ENCODE measurements around the gene C12orf76.
"Not testable (repeated sequence)": the region's sequence is repeated elsewhere in the genome, so short reads cannot be mapped to it uniquely, and the experiment has no call there.

Gene C12orf76

GRCh38 chr12:110049666-110050065, 1.3 kb upstream of the C12orf76 start:
- not testable (repeated sequence) for H3K9ac ChIP-seq (ENCODE audit: low read depth, low read length); H3K36me3 ChIP-seq (ENCODE audit: insufficient read depth, low read length)

DNA sequence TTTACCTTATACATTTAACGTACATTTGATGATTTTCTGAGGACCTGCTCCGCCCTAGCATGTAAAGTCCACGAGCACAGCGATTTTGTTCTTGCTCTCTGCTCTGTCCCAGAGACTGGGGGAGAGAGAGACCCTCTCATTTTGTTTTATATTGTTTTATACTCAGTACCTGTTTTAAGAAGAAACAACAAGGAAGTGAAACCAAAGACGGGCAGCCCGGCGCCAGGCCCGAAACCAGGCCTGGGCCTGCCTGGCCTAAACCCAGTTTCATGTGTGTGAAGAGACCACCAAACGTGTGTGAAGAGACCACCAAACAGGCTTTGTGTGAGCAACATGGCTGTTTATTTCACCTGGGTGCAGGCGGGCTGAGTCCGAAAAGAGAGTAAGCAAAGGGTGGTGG, 712 bp upstream of the C12orf76 start:
- not testable (repeated sequence) for H3K9me3 ChIP-seq (ENCODE audit: control insufficient read depth, insufficient read depth, low read length); H3K36me3 ChIP-seq (ENCODE audit: insufficient read depth, low read length); H3K4me1 ChIP-seq (ENCODE audit: insufficient read depth, low read length)
- H3K9ac ChIP-seq (ENCODE audit: low read depth, low read length): peak overlapping the region; percentile 84; the same call in 1 of the 2 replicates

More at GRCh38 chr12:110049666-110050065, 1.3 kb upstream of the C12orf76 start:
- H3K9me3 ChIP-seq (ENCODE audit: control insufficient read depth, insufficient read depth, low read length); H3K4me1 ChIP-seq (ENCODE audit: insufficient read depth, low read length): not testable (repeated sequence)

GRCh38 chr12:110047297-110047940, 903 bp downstream of the C12orf76 start:
- peak overlapping the region; percentile 84 for H3K9ac ChIP-seq (ENCODE audit: low read depth, low read length)
- no peaks in the 10 kb centered on the region for H3K9me3 ChIP-seq (ENCODE audit: control insufficient read depth, insufficient read depth, low read length)
- H3K36me3 ChIP-seq (ENCODE audit: insufficient read depth, low read length): no peaks in the 10 kb centered on the region
- H3K4me1 ChIP-seq (ENCODE audit: insufficient read depth, low read length): no peaks in the 10 kb centered on the region

DNA sequence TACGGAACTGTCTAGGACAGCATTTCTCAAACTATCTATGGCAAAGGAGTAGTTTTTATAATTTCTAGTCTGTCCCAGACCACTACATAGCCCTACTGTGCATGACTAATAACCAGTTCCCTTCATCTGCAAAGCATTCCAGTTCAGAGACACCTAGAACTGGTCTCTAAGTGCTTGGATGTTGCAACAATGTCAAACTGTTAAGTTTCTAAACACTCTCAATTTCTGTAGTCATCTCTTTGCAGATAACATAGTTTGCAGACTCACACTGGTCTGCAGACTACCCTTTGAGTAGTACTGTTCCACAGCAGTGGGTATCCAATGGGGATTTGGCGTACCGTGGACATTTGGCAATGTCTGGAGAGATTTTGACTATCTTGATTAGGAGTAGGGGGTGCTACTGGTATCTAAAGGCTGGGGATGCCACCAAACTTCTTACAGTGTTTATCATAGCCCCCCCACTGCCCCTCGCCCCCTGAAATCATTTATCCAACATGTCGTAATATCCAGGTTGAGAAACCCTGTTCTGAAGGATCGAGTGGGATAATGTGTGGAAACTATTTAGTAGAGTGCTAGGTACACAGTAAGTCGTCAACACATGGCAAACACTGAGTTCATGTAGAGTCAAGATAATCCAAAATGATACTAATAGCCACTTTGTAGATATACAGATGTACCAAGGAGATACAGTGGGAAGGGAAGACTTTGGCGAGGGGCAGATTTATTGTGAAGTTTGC, 1.7 kb downstream of the C12orf76 start:
- peaks cover 3% of the 10 kb centered on the region; the same call in 1 of the 2 replicates for H3K36me3 ChIP-seq (ENCODE audit: insufficient read depth, low read length)
- H3K9ac ChIP-seq (ENCODE audit: low read depth, low read length): no peak overlapping the region
- no peaks in the 10 kb centered on the region for H3K4me1 ChIP-seq (ENCODE audit: insufficient read depth, low read length)
- no peaks in the 10 kb centered on the region for H3K9me3 ChIP-seq (ENCODE audit: control insufficient read depth, insufficient read depth, low read length)

DNA sequence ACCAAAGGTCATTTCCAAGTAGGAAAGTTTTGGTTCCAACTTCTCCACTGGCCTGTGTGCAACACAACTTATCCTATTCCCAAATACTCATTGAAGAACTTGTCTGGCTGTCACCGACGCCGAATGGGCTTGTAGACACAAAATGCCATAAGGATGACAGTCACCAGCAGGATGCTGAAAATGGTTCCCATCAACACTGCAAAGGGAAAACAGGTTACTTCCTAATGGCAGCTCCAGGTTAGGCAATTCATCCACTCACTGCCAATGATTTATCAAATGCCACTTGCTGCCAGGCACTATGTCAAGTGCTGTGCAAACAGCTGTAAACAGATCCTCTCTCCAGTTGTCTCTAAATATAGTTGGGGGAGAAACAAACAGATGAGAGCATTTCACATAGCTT, 6.1 kb downstream of the C12orf76 start:
- Histone ChIP-seq H3K4me1 (ENCODE audit: insufficient read depth, low read length) (peaks cover 16% of the 10 kb centered on the region), H3K9ac (ENCODE audit: low read depth, low read length) (no peak overlapping the region), H3K36me3 (ENCODE audit: insufficient read depth, low read length) (peaks cover 3% of the 10 kb centered on the region; the same call in 1 of the 2 replicates)

GRCh38 chr12:110039085-110039807, 9.1 kb downstream of the C12orf76 start:
- H3K36me3 ChIP-seq (ENCODE audit: insufficient read depth, low read length): peaks cover 3% of the 10 kb centered on the region; the same call in 1 of the 2 replicates
- H3K4me1 ChIP-seq (ENCODE audit: insufficient read depth, low read length): peaks cover 16% of the 10 kb centered on the region
- H3K9ac ChIP-seq (ENCODE audit: low read depth, low read length): no peak overlapping the region
- H3K9me3 ChIP-seq (ENCODE audit: control insufficient read depth, insufficient read depth, low read length): no peaks in the 10 kb centered on the region

More for the DNA sequence above, 6.1 kb downstream of the C12orf76 start:
- no peaks in the 10 kb centered on the region for H3K9me3 ChIP-seq (ENCODE audit: control insufficient read depth, insufficient read depth, low read length)

DNA sequence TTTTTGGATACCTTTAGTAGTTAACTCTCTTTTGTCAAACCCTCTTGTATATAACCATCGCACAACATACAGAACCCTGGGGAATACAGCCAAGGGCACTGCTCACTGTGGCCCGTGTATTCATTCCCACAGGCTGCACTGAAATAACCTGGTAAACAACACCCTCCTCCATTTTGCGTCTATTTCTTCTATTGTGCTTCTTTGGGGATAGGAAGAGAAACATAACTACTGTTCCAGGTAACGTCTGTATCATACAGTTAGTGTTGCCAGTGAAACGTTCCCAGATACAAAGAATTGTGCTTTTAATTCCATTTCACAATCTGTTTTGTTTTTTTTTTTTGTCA, 9.6 kb downstream of the C12orf76 start:
- H3K9ac ChIP-seq (ENCODE audit: low read depth, low read length): no peak overlapping the region
- H3K4me1 ChIP-seq (ENCODE audit: insufficient read depth, low read length): peaks cover 16% of the 10 kb centered on the region
- H3K9me3 ChIP-seq (ENCODE audit: control insufficient read depth, insufficient read depth, low read length): no peaks in the 10 kb centered on the region
- peaks cover 3% of the 10 kb centered on the region; the same call in 1 of the 2 replicates for H3K36me3 ChIP-seq (ENCODE audit: insufficient read depth, low read length)

DNA sequence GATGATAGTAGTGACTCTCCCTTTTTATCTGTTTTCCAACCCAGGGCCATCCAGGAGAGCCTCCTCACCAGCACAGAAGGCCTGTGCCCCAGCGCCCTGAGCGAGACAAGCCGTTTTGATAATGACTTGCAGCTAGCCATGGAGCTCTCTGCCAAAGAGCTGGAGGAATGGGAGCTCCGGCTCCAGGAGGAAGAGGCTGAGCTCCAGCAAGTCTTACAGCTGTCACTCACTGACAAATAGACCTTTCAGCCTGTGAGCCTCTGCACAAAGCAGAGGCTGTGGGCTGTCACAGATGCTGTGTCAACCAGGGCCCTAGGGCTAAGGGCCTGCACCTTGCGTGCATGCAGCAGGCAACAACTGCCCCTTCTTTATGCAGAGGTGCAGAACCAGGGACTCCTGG, 11.0 kb downstream of the C12orf76 start:
- H3K4me1 ChIP-seq (ENCODE audit: insufficient read depth, low read length): peaks cover 16% of the 10 kb centered on the region
- peaks cover 3% of the 10 kb centered on the region; the same call in 1 of the 2 replicates for H3K36me3 ChIP-seq (ENCODE audit: insufficient read depth, low read length)
- H3K9ac ChIP-seq (ENCODE audit: low read depth, low read length): no peak overlapping the region
- no peaks in the 10 kb centered on the region for H3K9me3 ChIP-seq (ENCODE audit: control insufficient read depth, insufficient read depth, low read length)

- Histone ChIP-seq H3K4me1 (ENCODE audit: insufficient read depth, low read length) (peaks cover 16% of the 10 kb centered on the region), H3K9me3 (ENCODE audit: control insufficient read depth, insufficient read depth, low read length) (no peaks in the 10 kb centered on the region), H3K36me3 (ENCODE audit: insufficient read depth, low read length) (no peaks in the 10 kb centered on the region), H3K9ac (ENCODE audit: low read depth, low read length) (no peak overlapping the region)
Measured at GRCh38 chr12:110035534-110036104, 12.7 kb downstream of the C12orf76 start.

DNA sequence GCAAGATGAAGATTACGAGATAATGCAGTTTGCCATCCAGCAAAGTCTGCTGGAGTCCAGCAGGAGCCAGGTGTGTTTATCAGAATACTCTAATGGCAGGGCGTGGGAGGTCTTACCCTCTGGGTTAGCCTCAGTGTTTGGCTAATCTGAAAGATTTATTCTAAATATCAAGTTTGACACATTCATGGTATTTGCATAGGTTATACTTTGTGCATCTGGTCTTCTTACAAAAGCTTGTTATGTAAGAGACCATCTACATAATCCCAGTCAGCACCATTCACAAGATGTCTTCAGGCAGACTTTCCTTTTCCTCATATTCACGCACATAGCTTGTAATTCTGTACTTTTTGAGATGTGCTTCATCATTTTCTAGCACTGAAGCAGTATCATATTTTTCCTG, 14.4 kb downstream of the C12orf76 start:
- H3K36me3 ChIP-seq (ENCODE audit: insufficient read depth, low read length): no peaks in the 10 kb centered on the region; the same call in 1 of the 2 replicates
- no peak overlapping the region for H3K9ac ChIP-seq (ENCODE audit: low read depth, low read length)
- no peaks in the 10 kb centered on the region for H3K9me3 ChIP-seq (ENCODE audit: control insufficient read depth, insufficient read depth, low read length)
- peaks cover 6% of the 10 kb centered on the region for H3K4me1 ChIP-seq (ENCODE audit: insufficient read depth, low read length)

- Histone ChIP-seq H3K9me3 (ENCODE audit: control insufficient read depth, insufficient read depth, low read length) (no peaks in the 10 kb centered on the region), H3K4me1 (ENCODE audit: insufficient read depth, low read length) (no peaks in the 10 kb centered on the region), H3K36me3 (ENCODE audit: insufficient read depth, low read length) (peaks cover 4% of the 10 kb centered on the region), H3K9ac (ENCODE audit: low read depth, low read length) (no peak overlapping the region)
Measured at GRCh38 chr12:110029290-110029815, 19.0 kb downstream of the C12orf76 start.

- H3K36me3 ChIP-seq (ENCODE audit: insufficient read depth, low read length): peaks cover 4% of the 10 kb centered on the region
Measured at GRCh38 chr12:110028323-110028722, 20.0 kb downstream of the C12orf76 start.

GRCh38 chr12:110024051-110024450, 24.3 kb downstream of the C12orf76 start:
- Histone ChIP-seq H3K9me3 (ENCODE audit: control insufficient read depth, insufficient read depth, low read length) (no peaks in the 10 kb centered on the region), H3K4me1 (ENCODE audit: insufficient read depth, low read length) (peaks cover 9% of the 10 kb centered on the region), H3K9ac (ENCODE audit: low read depth, low read length) (no peak overlapping the region), H3K36me3 (ENCODE audit: insufficient read depth, low read length) (peaks cover 4% of the 10 kb centered on the region; the same call in 1 of the 2 replicates)

More at GRCh38 chr12:110028323-110028722, 20.0 kb downstream of the C12orf76 start:
- no peaks in the 10 kb centered on the region for H3K9me3 ChIP-seq (ENCODE audit: control insufficient read depth, insufficient read depth, low read length)
- H3K9ac ChIP-seq (ENCODE audit: low read depth, low read length): no peak overlapping the region
- peaks cover 2% of the 10 kb centered on the region for H3K4me1 ChIP-seq (ENCODE audit: insufficient read depth, low read length)

Data from ES-I3 (cell line).